SK-N-SH treated with all-trans-retinoic acid at 6 μM for 48 hours (cell line): ENCODE results near the gene TADA3.

Experiments
- ATAC-seq: fragments of 200-7000 bp; cut with Tn5 transposase; 3 replicates; pipeline ENCODE4 v1.9.1; 2020; ENCODE audit warnings: mild to moderate bottlenecking, moderate library complexity
- ARNTL ChIP-seq: fragments of 450-650 bp; formaldehyde crosslinking; IDR thresholded peaks from 2 replicates; pipeline ENCODE4 v1.5.0; 2020; ENCODE audit warnings: low read depth, mild to moderate bottlenecking, moderate library complexity, borderline replicate concordance
- BACH2 ChIP-seq: fragments of 250-450 bp; sonication (Bioruptor Pico); IDR thresholded peaks from 2 replicates; pipeline ENCODE4 v1.9.0; 2021; ENCODE audit warnings: mild to moderate bottlenecking, borderline replicate concordance
- CSDC2 ChIP-seq: fragments of 250-450 bp; sonication (Bioruptor Pico); IDR thresholded peaks from 2 replicates; pipeline ENCODE4 v1.5.0; 2020; ENCODE audit warnings: mild to moderate bottlenecking, moderate library complexity
- ESRRG ChIP-seq: fragments of 250-450 bp; sonication (Bioruptor Pico); IDR thresholded peaks from 2 replicates; pipeline ENCODE4 v1.6.1; 2021; ENCODE audit warnings: mild to moderate bottlenecking
- GLIS3 ChIP-seq: fragments of 250-450 bp; sonication (Bioruptor Pico); IDR thresholded peaks from 2 replicates; pipeline ENCODE4 v1.5.0; 2020; ENCODE audit warnings: mild to moderate bottlenecking, moderate library complexity
- ISL1 ChIP-seq: fragments of 250-450 bp; sonication (Bioruptor Pico); IDR thresholded peaks from 2 replicates; pipeline ENCODE4 v2.1.2; 2022; ENCODE audit warnings: mild to moderate bottlenecking, moderate library complexity
- OSR1 ChIP-seq: fragments of 250-450 bp; sonication (Bioruptor Pico); IDR thresholded peaks from 2 replicates; pipeline ENCODE4 v1.8.0; 2022; ENCODE audit warnings: moderate library complexity, mild to moderate bottlenecking, inconsistent platforms
- PPARA ChIP-seq: fragments of 250-450 bp; sonication (Bioruptor Pico); IDR thresholded peaks from 2 replicates; pipeline ENCODE4 v1.5.0; 2020; ENCODE audit warnings: mild to moderate bottlenecking, borderline replicate concordance
- RARB ChIP-seq: fragments of 250-450 bp; sonication (Bioruptor Pico); IDR thresholded peaks from 2 replicates; pipeline ENCODE4 v1.8.0; 2021; ENCODE audit warnings: mild to moderate bottlenecking, moderate library complexity
- SNAI2 ChIP-seq: fragments of 250-450 bp; sonication (Bioruptor Pico); IDR thresholded peaks from 2 replicates; pipeline ENCODE4 v1.5.0; 2020; ENCODE audit warnings: mild to moderate bottlenecking, moderate library complexity
- TCF4 ChIP-seq: fragments of 250-450 bp; sonication (Bioruptor Pico); IDR thresholded peaks from 2 replicates; pipeline ENCODE4 v1.8.0; 2021; ENCODE audit warnings: mild to moderate bottlenecking, moderate library complexity, borderline replicate concordance
- TOX ChIP-seq: fragments of 250-450 bp; sonication (Bioruptor Pico); IDR thresholded peaks from 2 replicates; pipeline ENCODE4 v1.8.0; 2021; ENCODE audit warnings: mild to moderate bottlenecking, moderate library complexity, borderline replicate concordance
- ZC3H10 ChIP-seq: fragments of 250-450 bp; sonication (Bioruptor Pico); IDR thresholded peaks from 2 replicates; pipeline ENCODE4 v1.5.1; 2021; ENCODE audit warnings: mild to moderate bottlenecking, moderate library complexity
- ZFP3 ChIP-seq: fragments of 250-450 bp; sonication (Bioruptor Pico); IDR thresholded peaks from 2 replicates; pipeline ENCODE4 v1.5.0; 2020; ENCODE audit warnings: mild to moderate bottlenecking, moderate library complexity
- ZFP30 ChIP-seq: fragments of 450-650 bp; formaldehyde crosslinking; IDR thresholded peaks from 2 replicates; pipeline ENCODE4 v1.5.0; 2022; ENCODE audit warnings: mild to moderate bottlenecking, moderate library complexity
- ZNF565 ChIP-seq: fragments of 450-650 bp; formaldehyde crosslinking; conservative IDR thresholded peaks from 2 replicates; pipeline ENCODE4 v1.5.0; 2020; ENCODE audit warnings: low read depth, mild to moderate bottlenecking, moderate library complexity
- ZNF70 ChIP-seq: fragments of 450-650 bp; formaldehyde crosslinking; IDR thresholded peaks from 2 replicates; pipeline ENCODE4 v1.5.0; 2020; ENCODE audit warnings: mild to moderate bottlenecking, moderate library complexity
- ZNF8 ChIP-seq: fragments of 450-650 bp; formaldehyde crosslinking; IDR thresholded peaks from 2 replicates; pipeline ENCODE4 v1.5.0; 2020; ENCODE audit warnings: mild to moderate bottlenecking, moderate library complexity
- TF ChIP-seq, protein P1 (sequence below): fragments of 250-450 bp; sonication (Bioruptor Pico); IDR thresholded peaks from 2 replicates; pipeline ENCODE4 v1.8.0; 2020; ENCODE audit warnings: mild to moderate bottlenecking, moderate library complexity, borderline replicate concordance
- TF ChIP-seq, protein P2 (sequence below): fragments of 250-450 bp; sonication (Bioruptor Pico); IDR thresholded peaks from 2 replicates; pipeline ENCODE4 v1.8.0; 2021; ENCODE audit warnings: low read depth, mild to moderate bottlenecking, moderate library complexity, borderline replicate concordance
- TF ChIP-seq, protein P3 (sequence below): fragments of 250-450 bp; sonication (Bioruptor Pico); IDR thresholded peaks from 2 replicates; pipeline ENCODE4 v1.5.1; 2021; ENCODE audit warnings: mild to moderate bottlenecking, moderate library complexity

TADA3 gene

DNA sequence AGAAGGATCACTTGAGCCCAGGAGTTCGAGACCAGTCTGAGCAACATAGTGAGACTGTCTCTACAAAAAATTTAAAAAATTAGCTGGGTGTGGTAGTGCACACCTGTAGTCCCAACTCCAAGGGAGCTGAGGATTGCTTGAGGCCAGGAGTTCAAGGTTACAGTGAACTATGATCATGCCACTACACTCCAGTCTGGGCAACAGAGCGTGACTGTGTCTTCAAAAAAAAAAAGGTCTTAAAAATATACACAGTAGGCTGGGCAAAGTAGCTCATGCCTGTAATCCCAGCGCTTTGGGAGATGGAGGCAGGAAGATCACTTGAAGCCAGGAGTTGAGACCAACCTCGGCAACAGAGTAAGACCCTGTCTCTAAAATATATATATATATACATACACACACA, 11.4 kb downstream of the TADA3 start (continued):
- TF ChIP-seq ARNTL (no peak), ISL1 (CRISPR knock-in tag) (no peak)

DNA sequence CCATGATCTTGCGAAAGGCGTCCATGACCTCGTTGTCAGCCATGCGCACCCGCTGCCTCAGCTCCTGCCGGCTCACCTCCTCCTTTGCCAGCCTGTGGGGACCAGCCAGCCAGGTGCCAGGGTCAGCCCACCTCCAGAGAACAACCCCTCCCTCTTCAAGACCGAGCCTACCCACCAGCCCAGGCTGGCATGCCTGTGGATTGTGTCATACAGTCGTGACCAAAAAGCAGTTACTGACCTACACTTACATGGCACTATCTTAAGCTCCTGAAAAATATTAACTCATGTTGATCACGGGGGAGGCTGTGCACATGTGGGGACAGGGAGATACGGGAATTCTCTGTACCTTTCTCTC, 11.8 kb downstream of the TADA3 start:
- no peak for ATAC-seq
- TF ChIP-seq ZNF8 (CRISPR knock-in tag) (no peak), TOX (CRISPR knock-in tag) (no peak), ESRRG (no peak), SNAI2 (CRISPR knock-in tag) (no peak), ZNF565 (CRISPR knock-in tag) (no peak), ZFP30 (CRISPR knock-in tag) (no peak), RARB (CRISPR knock-in tag) (no peak), PPARA (CRISPR knock-in tag) (no peak), BACH2 (CRISPR knock-in tag) (no peak), ARNTL (no peak), ZC3H10 (no peak), CSDC2 (CRISPR knock-in tag) (no peak), TCF4 (CRISPR knock-in tag) (no peak), ZNF70 (no peak), OSR1 (CRISPR knock-in tag) (no peak), ISL1 (CRISPR knock-in tag) (no peak), ZFP3 (CRISPR knock-in tag) (no peak)
- TF ChIP-seq, protein P1, sequence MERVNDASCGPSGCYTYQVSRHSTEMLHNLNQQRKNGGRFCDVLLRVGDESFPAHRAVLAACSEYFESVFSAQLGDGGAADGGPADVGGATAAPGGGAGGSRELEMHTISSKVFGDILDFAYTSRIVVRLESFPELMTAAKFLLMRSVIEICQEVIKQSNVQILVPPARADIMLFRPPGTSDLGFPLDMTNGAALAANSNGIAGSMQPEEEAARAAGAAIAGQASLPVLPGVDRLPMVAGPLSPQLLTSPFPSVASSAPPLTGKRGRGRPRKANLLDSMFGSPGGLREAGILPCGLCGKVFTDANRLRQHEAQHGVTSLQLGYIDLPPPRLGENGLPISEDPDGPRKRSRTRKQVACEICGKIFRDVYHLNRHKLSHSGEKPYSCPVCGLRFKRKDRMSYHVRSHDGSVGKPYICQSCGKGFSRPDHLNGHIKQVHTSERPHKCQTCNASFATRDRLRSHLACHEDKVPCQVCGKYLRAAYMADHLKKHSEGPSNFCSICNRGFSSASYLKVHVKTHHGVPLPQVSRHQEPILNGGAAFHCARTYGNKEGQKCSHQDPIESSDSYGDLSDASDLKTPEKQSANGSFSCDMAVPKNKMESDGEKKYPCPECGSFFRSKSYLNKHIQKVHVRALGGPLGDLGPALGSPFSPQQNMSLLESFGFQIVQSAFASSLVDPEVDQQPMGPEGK (CRISPR knock-in tag), result no peak
- TF ChIP-seq, protein P2, sequence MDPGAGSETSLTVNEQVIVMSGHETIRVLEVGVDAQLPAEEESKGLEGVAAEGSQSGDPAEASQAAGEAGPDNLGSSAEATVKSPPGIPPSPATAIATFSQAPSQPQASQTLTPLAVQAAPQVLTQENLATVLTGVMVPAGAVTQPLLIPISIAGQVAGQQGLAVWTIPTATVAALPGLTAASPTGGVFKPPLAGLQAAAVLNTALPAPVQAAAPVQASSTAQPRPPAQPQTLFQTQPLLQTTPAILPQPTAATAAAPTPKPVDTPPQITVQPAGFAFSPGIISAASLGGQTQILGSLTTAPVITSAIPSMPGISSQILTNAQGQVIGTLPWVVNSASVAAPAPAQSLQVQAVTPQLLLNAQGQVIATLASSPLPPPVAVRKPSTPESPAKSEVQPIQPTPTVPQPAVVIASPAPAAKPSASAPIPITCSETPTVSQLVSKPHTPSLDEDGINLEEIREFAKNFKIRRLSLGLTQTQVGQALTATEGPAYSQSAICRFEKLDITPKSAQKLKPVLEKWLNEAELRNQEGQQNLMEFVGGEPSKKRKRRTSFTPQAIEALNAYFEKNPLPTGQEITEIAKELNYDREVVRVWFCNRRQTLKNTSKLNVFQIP, result no peak
- TF ChIP-seq, protein P3, sequence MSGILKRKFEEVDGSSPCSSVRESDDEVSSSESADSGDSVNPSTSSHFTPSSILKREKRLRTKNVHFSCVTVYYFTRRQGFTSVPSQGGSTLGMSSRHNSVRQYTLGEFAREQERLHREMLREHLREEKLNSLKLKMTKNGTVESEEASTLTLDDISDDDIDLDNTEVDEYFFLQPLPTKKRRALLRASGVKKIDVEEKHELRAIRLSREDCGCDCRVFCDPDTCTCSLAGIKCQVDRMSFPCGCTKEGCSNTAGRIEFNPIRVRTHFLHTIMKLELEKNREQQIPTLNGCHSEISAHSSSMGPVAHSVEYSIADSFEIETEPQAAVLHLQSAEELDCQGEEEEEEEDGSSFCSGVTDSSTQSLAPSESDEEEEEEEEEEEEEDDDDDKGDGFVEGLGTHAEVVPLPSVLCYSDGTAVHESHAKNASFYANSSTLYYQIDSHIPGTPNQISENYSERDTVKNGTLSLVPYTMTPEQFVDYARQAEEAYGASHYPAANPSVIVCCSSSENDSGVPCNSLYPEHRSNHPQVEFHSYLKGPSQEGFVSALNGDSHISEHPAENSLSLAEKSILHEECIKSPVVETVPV (CRISPR knock-in tag), result no peak

DNA sequence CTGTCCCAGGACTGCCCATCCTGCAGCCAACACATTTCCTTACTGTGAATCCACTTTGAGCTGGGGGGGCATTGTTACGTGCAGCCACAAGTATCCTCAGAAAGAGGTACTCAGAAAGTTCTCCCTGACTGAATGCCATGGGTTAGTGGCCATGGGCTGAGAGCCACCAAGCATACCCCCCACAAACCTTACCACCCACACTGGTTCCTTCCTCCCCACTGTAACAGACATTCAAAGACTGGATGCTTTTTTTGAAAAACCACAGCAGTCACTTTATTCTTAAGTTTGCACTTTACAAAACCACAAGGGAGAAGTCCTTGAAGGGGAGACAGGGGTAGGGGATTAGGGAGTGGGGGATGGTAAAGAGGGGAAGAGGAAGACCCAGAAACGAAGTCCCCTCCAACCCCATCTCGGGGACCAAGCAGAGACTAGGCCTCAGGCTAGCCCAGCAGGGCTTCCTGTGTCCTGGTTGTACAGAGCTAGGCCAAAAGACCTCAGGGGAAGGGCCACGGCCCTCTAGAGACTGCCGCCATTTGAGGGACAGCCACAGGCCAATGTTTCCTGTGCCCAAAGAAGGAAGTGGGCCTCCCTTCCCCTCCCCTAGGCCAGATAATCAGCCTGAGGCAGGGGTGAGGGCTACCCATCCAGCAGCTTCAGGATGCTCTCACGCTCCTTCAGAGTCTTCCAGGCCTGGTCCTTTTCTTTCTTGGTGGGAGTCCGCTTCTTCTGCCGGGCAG, 12.4 kb downstream of the TADA3 start:
- ATAC-seq, result no peak
- TF ChIP-seq ARNTL, result no peak
- TF ChIP-seq, protein P2, result no peak
- TF ChIP-seq PPARA (CRISPR knock-in tag), result no peak
- no peak for TF ChIP-seq ZNF8 (CRISPR knock-in tag)
- TF ChIP-seq TOX (CRISPR knock-in tag), result no peak
- TF ChIP-seq ZFP30 (CRISPR knock-in tag), result no peak
- no peak for TF ChIP-seq ZNF565 (CRISPR knock-in tag)
- TF ChIP-seq, protein P1 (CRISPR knock-in tag), result no peak
- TF ChIP-seq BACH2 (CRISPR knock-in tag), result no peak
- TF ChIP-seq CSDC2 (CRISPR knock-in tag), result no peak
- TF ChIP-seq GLIS3 (CRISPR knock-in tag), result no peak
- no peak for TF ChIP-seq ESRRG
- TF ChIP-seq SNAI2 (CRISPR knock-in tag), result no peak
